ENCODE results near the gene KCNQ1.

The KCNQ1 gene

DNA sequence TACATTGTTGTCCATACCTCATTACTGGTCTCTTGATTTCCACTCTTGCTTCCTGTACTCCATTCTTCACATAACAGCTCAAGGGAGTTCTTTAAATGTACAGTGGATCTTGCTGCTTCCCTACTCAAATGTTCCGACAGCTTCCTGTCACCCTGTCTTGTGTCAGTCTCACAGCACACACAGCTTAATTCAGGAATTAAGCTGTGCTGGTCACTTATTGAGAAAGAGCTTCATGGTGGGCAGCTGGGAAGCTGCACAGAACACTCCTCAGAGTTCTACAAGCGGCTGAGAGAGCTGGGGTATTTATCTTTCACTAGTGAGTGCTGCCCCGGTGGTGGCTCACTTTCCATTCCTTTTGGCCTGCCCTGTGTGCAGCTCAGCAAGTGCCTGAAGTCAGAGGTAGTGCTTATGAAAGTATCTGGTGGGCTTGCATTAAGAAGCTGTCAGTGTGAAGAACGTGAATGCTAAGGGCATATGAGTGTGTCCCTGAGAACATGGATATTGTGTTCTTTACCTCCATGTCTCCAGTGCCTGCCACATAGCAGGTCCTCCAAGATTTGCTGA is 206.3 kb downstream of the KCNQ1 start:
- DNase-seq (ENCODE audit: low read depth in 2 of 2): no peak

DNA sequence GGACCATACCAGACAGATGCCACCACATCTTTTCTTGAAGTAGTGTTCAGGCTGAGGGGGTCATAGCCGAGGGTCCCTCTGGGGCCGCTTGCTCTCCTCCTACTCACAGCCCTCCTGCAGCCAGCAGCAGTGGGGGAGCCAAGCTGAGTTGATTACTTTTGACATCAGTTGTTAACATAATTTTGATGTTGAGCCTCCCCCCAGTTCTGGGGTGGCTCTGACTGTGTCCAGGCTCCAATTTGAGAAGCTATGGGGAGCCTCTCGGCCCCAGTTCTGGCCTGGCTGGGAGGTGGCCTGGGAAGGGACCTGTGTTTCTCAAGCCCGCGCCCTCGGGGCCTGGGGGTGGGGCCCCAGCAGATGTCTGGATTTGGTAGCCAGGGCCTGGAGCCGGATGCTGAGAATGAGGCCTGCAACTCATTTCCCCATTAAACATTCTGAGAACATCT is 207.0 kb downstream of the KCNQ1 start:
- DNase-seq (ENCODE audit: low read depth in 2 of 2): no peak

DNA sequence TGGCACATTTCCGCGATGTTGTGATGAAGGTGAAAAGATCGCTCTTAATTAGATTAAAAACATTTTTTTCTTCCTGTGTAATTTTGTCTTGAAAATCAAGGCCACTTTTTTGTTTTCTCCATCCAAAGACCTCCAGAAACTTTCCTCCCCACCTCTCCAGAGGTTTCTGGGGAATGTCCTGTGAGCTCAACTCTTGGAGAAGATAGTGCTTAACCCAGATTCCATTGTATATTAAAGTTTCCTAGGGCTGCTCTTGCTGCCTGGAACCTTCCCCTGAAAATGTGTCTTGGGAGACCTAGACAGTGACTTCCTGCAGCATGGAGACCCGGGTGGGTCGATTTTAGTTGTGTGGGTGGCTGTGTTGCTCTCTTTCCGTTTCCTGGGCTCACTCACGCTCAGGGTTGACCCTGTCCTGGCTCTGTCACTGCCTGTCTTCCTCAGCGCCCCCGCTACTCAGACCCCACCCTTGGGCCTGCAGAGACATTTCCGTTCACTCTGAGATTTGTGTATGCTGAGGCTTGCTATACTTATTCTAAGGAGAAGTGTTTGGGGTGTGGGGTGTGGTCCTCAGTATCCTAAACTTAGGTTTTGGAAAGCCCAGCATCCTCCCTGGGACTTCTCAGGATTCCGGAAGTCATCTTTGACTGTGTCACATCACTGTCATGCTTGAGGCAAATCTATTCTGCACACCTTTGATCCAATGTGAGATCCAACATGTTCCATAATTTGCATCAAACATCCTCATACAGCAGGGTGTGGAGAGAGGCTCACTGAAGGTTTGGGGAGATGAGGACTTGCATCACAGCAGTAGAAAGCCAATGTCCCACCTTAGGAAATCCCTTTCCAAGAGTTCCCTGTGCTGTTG is 207.8 kb downstream of the KCNQ1 start:
- DNase-seq (ENCODE audit: low read depth in 2 of 2): no peak

DNA sequence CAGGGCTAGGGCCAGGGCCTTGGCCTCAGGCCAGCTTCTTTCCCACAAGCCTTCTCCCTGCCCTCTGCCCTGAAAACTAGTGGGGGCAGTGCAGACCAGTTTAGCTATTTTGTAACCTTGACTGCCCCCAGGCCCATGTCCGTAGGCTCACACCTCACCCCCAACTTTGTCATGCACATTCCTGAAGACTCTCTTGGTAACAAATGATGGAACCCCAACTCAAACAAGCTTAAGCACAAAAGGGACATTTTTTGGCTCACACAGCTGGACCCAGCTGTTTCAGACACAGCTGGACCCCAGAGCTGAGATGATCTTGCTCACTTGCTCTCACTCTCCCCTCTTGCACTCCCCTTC is 208.4 kb downstream of the KCNQ1 start:
- no peak for DNase-seq (ENCODE audit: low read depth in 2 of 2)

DNA sequence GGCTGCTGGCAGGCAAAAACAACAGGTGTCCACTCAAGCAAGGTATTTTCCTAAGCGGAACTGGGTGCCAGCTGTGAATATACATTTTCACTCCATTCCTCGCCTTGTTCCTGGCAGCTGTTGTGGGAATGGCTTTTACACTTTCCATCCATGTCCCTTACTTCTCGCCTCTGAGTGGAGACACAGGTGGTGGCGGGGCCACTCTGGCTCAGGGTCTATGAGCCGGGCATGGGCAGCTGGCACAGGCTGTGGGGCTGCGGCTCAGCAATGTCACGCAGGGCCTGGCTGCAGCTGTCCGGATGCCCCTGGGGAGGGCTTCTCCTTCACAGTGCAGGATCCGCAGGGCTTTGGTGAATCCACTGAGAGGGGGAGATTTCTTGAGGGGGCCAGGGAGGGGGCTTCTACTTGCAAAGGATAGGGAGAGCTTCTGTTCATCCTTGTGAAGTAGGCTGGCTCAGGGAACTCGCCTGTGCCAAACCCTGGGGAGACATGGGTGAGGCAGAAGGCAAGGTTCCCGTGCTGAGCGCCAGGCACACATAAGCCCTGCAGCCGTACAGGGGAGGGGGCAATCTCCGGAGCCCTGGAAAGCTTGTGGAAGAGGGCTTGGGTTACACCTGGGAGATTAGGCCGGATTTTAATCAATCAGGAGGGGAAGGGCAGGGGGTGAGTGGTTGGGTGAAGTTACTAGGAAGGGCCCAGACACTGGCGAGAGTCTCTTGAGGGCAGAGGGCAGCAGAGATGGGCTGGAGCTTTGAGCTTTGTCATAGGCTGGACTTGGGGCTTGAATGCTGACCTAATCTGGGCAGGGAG is 209.3 kb downstream of the KCNQ1 start:
- DNase-seq (ENCODE audit: low read depth in 2 of 2): no peak

DNA sequence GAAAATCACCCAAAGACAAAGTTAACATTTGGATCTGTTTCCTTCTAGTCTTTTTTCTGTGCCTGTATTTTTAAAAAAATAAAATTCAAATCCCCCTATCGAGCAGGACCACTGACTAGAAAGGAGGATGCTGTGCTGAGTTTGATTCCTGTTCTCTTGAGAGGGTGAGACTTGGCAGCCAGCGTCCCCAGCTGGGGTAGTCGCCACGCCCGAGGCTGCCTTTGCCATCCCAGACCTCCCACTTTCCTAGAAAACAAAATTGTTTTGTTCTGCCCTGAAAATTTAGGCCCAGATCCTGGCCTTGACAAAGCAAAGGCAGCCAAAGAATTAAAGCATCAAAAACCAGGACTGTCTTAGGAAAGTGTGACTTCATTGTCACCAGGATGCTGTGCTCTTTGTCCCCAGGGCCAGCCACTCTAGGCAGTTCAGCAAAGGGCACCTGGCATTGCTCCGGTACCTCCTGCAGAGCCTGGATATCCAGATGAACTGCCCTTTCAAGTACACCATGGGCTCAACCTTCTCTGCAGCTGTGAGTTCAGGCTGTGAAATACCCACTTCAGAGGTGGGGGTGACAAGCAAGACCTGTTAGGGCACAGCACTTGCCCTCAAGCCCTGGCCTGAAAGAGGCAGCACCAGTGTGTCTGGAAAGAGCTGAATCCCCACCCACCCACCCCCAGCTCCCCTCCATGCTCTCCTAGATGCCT is 210.4 kb downstream of the KCNQ1 start:
- no peak for DNase-seq (ENCODE audit: low read depth in 2 of 2)

DNA sequence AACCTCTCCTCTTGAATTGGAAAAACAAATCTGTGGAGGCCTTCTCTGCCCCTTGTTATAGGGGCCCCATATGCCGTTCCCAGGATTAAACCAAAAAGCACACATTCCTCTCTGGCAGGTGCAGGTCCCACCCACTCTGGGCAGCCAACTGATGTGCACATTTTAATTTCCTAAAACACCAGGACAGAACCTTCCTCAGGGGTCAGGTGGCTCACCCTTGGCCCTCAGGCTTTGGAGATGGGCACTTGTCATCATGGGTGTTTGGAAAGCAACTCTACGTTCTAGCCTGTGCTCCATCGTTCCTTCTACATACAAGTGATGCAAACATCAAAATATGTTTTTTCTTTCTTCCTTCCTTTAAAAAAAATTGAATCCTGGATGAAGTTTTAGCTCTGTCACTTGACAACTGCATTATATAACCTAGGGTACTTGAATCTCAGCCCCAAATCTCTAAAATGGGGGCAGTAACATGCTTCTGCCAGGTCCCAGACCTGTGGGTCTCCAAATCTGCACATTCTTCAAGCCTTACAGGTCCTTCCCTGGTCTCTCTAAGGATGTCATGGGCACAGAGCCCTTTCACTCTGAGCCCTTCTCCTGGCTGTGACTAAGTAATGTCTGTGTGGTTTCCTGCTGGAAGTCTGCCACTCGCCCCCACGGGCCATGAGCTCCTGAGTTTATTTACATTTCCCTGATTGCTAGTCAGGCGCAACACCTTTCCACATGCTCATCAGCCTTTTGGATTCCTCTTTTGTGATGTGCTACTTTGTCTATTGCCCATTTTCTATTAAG is 211.2 kb downstream of the KCNQ1 start:
- DNase-seq (ENCODE audit: low read depth in 2 of 2): peak in 1 of 2 experiments; percentile 5

DNA sequence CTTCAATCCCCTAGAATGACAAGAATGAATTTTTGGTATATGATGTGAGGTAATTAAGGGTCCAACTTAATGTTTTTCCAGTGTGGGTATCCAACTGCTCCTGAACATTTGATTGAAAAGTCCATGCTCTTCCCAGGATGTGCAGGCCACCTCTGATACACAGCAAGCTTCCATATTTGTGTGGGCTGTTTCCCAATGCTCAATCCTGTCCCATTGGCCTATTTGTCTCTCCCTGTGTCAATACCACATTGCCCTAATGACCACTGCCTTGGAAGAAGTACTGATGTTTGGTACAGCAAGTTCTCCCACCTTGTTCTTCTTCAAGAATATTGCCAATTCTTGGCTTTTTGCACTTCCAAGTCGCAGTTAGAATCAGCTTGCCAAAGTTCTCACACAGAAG is 212.1 kb downstream of the KCNQ1 start:
- no peak for DNase-seq (ENCODE audit: low read depth in 2 of 2)

DNA sequence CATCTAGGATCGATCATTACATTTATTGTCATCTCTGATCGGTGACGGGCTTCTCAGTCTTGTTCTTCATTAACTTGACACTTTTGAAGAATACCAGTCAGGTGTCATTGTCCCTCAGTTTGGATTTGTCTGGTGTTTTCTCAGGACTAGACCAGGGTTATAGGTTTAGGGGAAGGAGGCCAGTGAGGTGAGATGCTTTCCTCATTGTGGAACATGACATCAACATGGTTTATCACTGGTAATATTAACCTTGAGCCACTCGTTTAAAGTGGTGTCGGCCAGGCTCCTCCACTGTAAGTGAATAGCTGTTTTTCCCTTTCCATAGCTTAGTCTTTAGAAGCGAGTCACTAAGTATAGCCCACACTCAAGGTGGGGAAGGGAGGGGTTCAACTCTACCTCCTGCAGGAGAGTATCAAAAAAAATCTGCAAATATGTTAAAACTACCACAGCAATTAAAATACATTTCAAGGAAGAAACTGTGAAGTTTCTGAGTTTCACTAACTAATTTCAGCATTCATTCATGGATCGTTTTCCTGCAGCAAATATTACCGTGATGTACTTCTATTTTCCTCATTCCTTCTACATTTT is 213.0 kb downstream of the KCNQ1 start:
- no peak for DNase-seq (ENCODE audit: low read depth in 2 of 2)

DNA sequence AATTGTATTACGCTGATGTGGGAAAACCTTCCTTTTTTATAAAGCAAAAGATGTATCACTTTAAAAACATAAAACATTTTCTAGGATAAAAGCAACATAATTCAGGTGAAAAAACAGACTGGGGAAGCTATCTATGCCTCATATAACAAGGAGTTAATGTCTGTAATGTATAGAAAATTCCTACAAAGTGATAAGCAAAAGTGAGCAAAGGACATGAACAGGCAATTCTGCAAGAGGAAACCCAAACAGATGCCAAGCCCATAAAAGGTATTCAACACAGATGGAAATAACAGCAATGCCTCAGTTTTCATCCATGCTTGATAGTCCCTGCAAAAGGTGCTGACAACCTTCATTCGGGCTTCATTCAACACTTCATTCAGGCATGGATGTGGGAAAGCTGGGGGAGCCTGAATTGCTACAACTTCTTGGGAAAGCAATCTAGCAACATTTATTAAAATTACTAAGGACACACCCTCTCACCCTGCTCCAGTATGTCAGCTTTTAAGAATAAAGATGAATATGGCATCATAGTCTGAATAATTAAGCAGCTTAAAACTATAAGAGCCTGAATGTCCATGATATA is 215.6 kb downstream of the KCNQ1 start:
- DNase-seq (ENCODE audit: low read depth in 2 of 2): no peak

DNA sequence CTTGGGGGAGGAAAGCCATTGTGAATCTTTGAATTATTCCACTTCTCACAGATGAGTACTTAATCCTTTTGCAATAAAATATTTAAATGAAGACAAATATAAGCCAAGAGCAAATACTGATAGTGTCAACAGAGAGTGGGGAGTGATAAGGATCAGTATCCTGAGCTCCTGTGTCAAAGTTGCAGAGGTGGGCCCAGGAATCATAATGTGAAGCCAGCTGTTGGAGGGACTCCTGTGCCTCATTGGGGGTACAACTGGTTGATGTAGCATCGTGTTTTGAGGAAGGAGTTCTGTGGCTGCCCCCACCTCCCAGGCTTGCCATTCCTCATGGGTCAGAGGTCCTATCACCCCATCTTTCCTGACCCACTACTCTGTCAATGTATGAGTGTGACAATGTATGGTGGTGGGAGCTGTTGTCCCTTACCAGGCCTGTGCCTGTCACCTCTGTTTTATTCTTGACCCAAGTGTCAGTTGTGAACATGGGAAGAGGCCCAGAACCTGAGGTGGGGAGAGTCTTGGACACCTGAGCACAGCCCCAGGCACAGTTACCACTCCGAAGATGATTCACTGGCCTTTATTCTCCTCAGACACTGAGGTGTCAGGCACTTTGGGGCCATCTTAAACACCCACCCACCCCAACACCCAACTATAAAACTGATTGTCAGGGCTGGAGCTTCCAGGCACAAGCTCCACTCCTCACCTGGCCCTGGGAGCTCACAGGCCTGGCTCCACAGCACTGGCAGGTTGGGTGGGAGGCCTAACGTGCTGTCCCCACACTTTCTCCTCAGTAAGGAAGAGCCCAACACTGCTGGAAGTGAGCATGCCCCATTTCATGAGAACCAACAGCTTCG is 216.6 kb downstream of the KCNQ1 start:
- DNase-seq (ENCODE audit: low read depth in 2 of 2): no peak

DNA sequence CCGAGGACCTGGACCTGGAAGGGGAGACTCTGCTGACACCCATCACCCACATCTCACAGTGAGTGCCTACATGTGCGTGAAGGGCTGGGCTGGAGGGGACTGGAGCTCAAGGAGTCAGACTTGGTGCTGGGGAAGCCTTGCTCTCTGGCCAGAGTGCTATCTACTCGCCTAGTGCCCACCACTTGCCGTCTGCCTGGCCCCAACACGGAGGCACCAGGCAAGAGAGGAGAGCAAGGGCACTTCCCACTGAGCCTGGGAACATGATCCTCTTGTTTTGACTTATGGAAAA is 217.2 kb downstream of the KCNQ1 start:
- DNase-seq (ENCODE audit: low read depth in 2 of 2): no peak

DNA sequence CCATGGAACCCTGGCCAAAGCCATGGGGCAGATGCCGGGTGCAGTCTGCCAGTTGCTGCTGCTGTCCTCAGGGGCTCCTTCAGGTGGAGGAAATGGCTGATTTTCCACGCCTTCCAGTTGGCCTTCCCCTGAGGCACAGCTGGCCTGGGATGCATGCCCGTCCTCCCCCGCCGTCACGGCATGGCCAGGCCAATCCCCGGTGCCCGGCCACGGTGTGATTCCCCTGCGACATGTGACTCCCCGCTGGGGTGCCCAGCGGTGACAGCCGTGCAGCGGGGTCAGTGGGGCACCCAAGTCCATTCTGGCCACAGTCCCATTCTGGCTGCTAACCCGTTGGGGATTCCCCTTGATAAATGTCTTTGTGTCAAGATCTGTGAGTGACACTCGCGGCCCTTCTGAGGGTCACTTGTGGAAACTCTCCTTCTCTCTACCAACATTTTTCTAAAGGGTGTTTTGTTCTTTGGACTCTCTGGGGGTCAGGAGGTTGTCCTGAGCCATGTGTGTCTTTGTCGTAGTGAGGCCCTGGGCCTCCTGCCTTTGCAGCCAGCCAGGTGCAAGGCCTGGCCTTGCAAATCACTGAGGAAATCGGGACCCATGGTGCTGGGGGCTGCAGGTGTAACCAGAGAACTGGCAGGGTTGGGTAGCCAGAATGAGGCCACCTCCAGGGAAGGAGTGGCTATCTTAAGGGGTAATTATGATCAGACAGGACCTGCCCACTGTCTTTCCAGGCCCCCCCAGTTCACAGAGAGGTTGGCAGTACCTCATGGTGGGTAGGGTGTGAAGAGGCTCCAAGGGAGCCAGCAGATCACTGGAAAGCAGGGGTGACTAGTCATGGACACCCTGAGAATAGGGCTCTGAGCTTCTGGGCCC is 217.9 kb downstream of the KCNQ1 start:
- DNase-seq (ENCODE audit: low read depth in 2 of 2): no peak

DNA sequence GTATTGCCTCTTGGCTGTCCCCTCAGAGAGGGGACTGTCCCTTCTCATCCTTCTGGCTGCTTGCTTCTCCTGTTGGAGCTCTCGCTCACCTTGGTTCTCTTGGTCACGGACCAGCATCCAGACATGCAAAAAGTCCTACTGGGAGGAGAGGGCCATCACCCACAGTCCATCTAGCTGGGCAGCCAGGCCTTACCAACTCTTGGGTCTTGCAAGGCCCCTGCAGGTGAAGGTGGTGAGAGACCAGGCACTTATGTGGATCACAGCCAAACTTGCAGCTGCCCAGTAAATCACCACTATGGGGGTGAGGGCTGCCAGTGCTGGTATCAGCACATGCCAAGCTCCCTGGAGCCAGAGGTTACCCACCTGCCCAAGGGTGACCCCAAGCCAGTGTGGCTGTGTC is 218.7 kb downstream of the KCNQ1 start:
- no peak for DNase-seq (ENCODE audit: low read depth in 2 of 2)

DNA sequence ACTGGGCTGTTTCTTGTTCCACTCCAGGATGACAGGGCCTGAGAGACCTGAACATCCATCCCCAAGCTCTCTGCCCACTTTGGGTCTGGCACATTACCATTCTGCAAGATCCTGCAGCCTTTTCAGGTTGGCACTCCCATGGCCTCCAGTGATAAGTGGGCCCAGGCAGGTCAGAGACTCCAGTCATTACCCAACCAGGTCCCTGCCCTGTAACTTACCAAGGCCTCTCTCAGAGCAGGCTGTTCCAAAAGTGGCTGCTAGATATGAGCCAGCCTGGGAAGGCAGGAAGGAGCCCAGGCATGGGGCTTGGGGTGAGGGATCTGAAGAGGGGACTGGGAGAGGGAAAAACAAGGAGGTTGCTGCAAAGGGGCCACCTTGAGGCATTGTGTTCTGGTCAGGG is 219.1 kb downstream of the KCNQ1 start:
- no peak for DNase-seq (ENCODE audit: low read depth in 2 of 2)

DNA sequence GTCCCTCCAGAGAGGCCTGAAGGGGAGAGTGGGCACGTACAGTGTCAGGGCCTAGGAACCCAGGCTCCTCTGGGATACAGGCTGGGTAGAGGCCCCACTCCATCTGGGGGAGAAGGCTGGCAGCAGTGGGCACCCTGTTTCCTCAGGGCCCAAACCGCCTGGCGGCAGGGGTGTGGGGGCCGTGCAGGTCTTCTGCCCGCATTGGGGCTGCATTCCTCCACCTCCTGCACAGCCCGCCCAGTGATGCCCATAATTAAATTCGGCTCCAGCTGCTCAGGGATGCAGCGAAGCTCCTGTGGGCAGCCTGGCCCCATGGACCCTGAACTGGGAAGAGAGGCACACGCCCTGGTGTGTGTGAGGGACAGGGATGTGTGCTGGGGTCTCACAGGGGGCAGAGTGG is 219.6 kb downstream of the KCNQ1 start:
- no peak for DNase-seq (ENCODE audit: low read depth in 2 of 2)

DNA sequence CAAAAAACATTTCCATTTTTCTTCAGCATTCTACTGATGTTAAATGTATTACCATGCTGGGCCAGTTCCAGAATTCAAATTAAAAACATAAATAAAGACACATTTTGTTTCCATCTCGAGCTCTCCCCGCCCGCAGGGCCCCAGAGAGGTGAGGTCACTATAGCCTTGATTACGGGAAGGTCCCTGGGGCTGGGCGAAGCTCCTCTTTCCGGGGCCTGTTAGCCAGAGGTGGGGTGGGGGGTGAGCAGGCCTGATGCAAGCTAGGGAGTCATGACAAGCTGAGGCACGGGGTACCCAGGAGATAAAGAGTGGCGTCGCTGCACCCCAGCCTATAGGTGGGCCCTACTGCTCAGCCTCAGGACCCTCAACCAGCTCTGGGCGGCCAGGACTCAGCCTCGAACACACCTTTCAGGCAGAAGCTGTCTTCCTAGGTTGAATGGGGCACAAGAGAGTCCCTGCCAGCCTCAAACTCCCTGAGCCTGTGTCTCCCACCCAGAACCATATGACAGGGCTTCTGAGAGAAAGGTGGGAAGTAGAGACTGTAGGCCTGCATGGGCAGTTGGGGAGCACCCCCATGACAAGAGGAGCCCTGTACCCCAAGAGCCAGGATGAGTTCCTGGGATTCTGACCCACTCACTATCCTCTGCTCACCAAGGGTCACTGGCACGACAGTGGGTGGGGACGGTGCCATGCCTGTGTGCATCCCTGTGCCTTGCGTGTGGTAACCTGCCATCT is 220.2 kb downstream of the KCNQ1 start:
- no peak for DNase-seq (ENCODE audit: low read depth in 2 of 2)
